IMR-90 (cell line): ENCODE results near the gene MAGI1. TPM values are rescaled to one million over a fixed set of nuclear protein-coding genes. Genes with fewer than 3 reads are reported as not detected.

Experiments
- ATAC-seq: fragments of 200-7000 bp; cut with Tn5 transposase; 2 replicates; pipeline ENCODE4 v1.9.1; 2020; ENCODE audit warnings: low read depth, mild to moderate bottlenecking, moderate library complexity
- BruUV-seq: library from RNA; stranded (reverse); fragments of 400-500 nt; replicated peaks from 2 replicates; lab custom pipeline; 2021; lab: Mats Ljungman, UMichigan
- CTCF ChIA-PET: fragments of 300-600 bp; formaldehyde crosslinking; extraction: SDS; loops from one replicate; lab custom pipeline; 2021; ENCODE audit warnings: antibody characterized with exemption; lab: Yijun Ruan, JAX
- POLR2A ChIA-PET: fragments of 300-600 bp; sonication (Branson Sonifier 250); formaldehyde crosslinking; loops from one replicate; lab custom pipeline; 2022; ENCODE audit warnings: antibody characterized with exemption; ENCODE audit not compliant: unreplicated experiment; lab: Charles Lee
- DNase-seq: peaks from one replicate; pipeline ENCODE4 v3.0.0; 2013
- H2AFZ ChIP-seq: replicated peaks from 2 replicates; pipeline ENCODE3; 2013; ENCODE audit warnings: low read length, mild to moderate bottlenecking; ENCODE audit not compliant: poor library complexity
- H2AK5ac ChIP-seq: 2 replicates; pipeline ENCODE4 v1.6.1; 2013; ENCODE audit warnings: low read depth, low read length, inconsistent platforms
- H2AK9ac ChIP-seq: replicated peaks from 2 replicates; pipeline ENCODE3; 2013; ENCODE audit warnings: mild to moderate bottlenecking, low read depth, low read length, moderate library complexity; ENCODE audit not compliant: poor library complexity
- H2BK120ac ChIP-seq: 2 replicates; pipeline ENCODE4 v1.6.1; 2013; ENCODE audit warnings: low read depth, low read length, inconsistent platforms
- H2BK15ac ChIP-seq: 3 replicates; pipeline ENCODE4 v1.6.1; 2013; ENCODE audit warnings: low read depth, low read length, inconsistent platforms
- H2BK20ac ChIP-seq: 2 replicates; pipeline ENCODE4 v1.6.1; 2013; ENCODE audit warnings: low read depth, mild to moderate bottlenecking, inconsistent platforms, low read length, moderate library complexity
- H2BK5ac ChIP-seq: 2 replicates; pipeline ENCODE4 v1.6.1; 2013; ENCODE audit warnings: mild to moderate bottlenecking, low read depth, low read length, inconsistent platforms; ENCODE audit not compliant: poor library complexity, severe bottlenecking
- H3K14ac ChIP-seq: replicated peaks from 2 replicates; pipeline ENCODE4 v1.6.1; 2013; ENCODE audit warnings: low read depth, low read length, inconsistent platforms
- H3K18ac ChIP-seq: 2 replicates; pipeline ENCODE4 v1.6.1; 2013; ENCODE audit warnings: low read depth, low read length, control low read depth
- H3K23ac ChIP-seq: 2 replicates; pipeline ENCODE4 v1.6.1; 2013; ENCODE audit warnings: low read depth, low read length, inconsistent platforms
- H3K27ac ChIP-seq: 2 replicates; pipeline ENCODE4 v1.5.1; 2013; ENCODE audit warnings: mild to moderate bottlenecking, control low read depth, low read length; ENCODE audit not compliant: insufficient read depth
- H3K27me3 ChIP-seq: 2 replicates; pipeline ENCODE4 v1.6.1; 2013; ENCODE audit warnings: low read length; ENCODE audit not compliant: control insufficient read depth, insufficient read depth
- H3K36me3 ChIP-seq: 2 replicates; pipeline ENCODE4 v1.6.1; 2013; ENCODE audit warnings: low read length, mixed read lengths; ENCODE audit not compliant: control insufficient read depth, insufficient read depth
- H3K4ac ChIP-seq: 2 replicates; pipeline ENCODE4 v1.6.1; 2013; ENCODE audit warnings: low read depth, low read length, inconsistent platforms
- H3K4me1 ChIP-seq: 2 replicates; pipeline ENCODE4 v1.6.1; 2013; ENCODE audit warnings: low read length, mixed read lengths; ENCODE audit not compliant: control insufficient read depth, insufficient read depth
- H3K4me2 ChIP-seq: 2 replicates; pipeline ENCODE4 v1.6.1; 2013; ENCODE audit warnings: low read depth, mild to moderate bottlenecking, control low read depth, low read length, moderate library complexity
- H3K4me3 ChIP-seq: 2 replicates; pipeline ENCODE4 v1.5.1; 2013; ENCODE audit warnings: low read depth, mild to moderate bottlenecking, control low read depth, low read length, moderate library complexity; ENCODE audit not compliant: insufficient read depth
- H3K56ac ChIP-seq: 2 replicates; pipeline ENCODE4 v1.6.1; 2013; ENCODE audit warnings: low read length, inconsistent platforms; ENCODE audit not compliant: insufficient read depth; ENCODE audit errors: extremely low read depth
- H3K79me1 ChIP-seq, 2 experiments: 2 replicates each; pipeline ENCODE4 v1.6.1; 2013; ENCODE audit warnings: low read length in 2 of 2, inconsistent platforms in 1 of 2, low read depth in 1 of 2
- H3K9ac ChIP-seq: 2 replicates; pipeline ENCODE4 v1.6.1; 2013; ENCODE audit warnings: low read depth, low read length, control low read depth
- H3K9me1 ChIP-seq: 2 replicates; pipeline ENCODE4 v1.6.1; 2013; ENCODE audit warnings: low read length, inconsistent platforms; ENCODE audit not compliant: insufficient read depth
- H3K9me3 ChIP-seq: 2 replicates; pipeline ENCODE4 v1.6.1; 2013; ENCODE audit warnings: low read length; ENCODE audit not compliant: control insufficient read depth, insufficient read depth
- H4K20me1 ChIP-seq: 2 replicates; pipeline ENCODE4 v1.6.1; 2013; ENCODE audit warnings: low read length, inconsistent platforms; ENCODE audit not compliant: insufficient read depth
- H4K5ac ChIP-seq: 2 replicates; pipeline ENCODE4 v1.6.1; 2013; ENCODE audit warnings: mild to moderate bottlenecking, low read depth, low read length, control low read depth
- H4K8ac ChIP-seq, 2 experiments: 2 replicates each; pipeline ENCODE4 v1.6.1; 2013; ENCODE audit warnings: low read depth in 2 of 2, low read length in 2 of 2, control low read depth in 1 of 2, inconsistent platforms in 1 of 2
- H4K91ac ChIP-seq: 2 replicates; pipeline ENCODE4 v1.6.1; 2013; ENCODE audit warnings: low read depth, low read length, inconsistent platforms; ENCODE audit not compliant: insufficient read depth
- CTCF ChIP-seq: conservative IDR thresholded peaks from 2 replicates; pipeline ENCODE4 v1.5.1; 2012; ENCODE audit warnings: mild to moderate bottlenecking, low read depth, low read length, improper control_type of control experiment
- ELK1 ChIP-seq: fragments of 150-350 bp; IDR thresholded peaks from 2 replicates; pipeline ENCODE4 v1.6.1; 2016; ENCODE audit warnings: low read depth, mild to moderate bottlenecking, low read length, moderate library complexity, borderline replicate concordance
- MAFK ChIP-seq: IDR thresholded peaks from 2 replicates; pipeline ENCODE4 v1.6.1; 2012; ENCODE audit warnings: low read depth, low read length, improper control_type of control experiment
- MAZ ChIP-seq: IDR thresholded peaks from 2 replicates; pipeline ENCODE4 v1.6.1; 2012; ENCODE audit warnings: low read depth, mild to moderate bottlenecking, low read length, improper control_type of control experiment, moderate library complexity, borderline replicate concordance
- POLR2A ChIP-seq: IDR thresholded peaks from 2 replicates; pipeline ENCODE4 v1.6.1; 2012; ENCODE audit warnings: mild to moderate bottlenecking, low read depth, low read length
- USF2 ChIP-seq: fragments of 150-350 bp; IDR thresholded peaks from 2 replicates; pipeline ENCODE4 v1.6.1; 2017; ENCODE audit warnings: mild to moderate bottlenecking, antibody characterized with exemption, low read length, low read depth
- WGBS, 2 experiments: methylation state at CpG; one replicate each; pipeline versions ENCODE4 v1.1.5 to v1.1.7; 2013; ENCODE audit warnings: missing lambda C conversion rate in 2 of 2; ENCODE audit not compliant: insufficient read length in 1 of 2; ENCODE audit errors: extremely low coverage in 2 of 2; 5-methylcytosine and 5-hydroxymethylcytosine counted together
- dilution Hi-C: fragments of 300-500 bp; cut with HindIII; formaldehyde crosslinking; loops from one replicate; pipeline ENCODE4 v1.14.3; 2018; ENCODE audit warnings: low sequenced_read_pairs; ENCODE audit not compliant: unreplicated experiment
- in situ Hi-C: fragments of 300-500 bp; cut with MboI; formaldehyde crosslinking; loops from 3 replicates; pipeline ENCODE4 v1.14.3; 2019; ENCODE audit warnings: low sequenced_read_pairs, inconsistent platforms, mixed read lengths
- intact Hi-C: fragments of 100-400 bp; cut with micrococcal nuclease; formaldehyde crosslinking; loops from 2 replicates; pipeline ENCODE4 v1.10.0; 2022
- polyA plus RNA-seq, 3 experiments: library from polyadenylated mRNA; depleted of rRNA; stranded (reverse); fragments of >200 nt; gene quantifications; 2 replicates each; pipeline ENCODE4 v1.2.3, GENCODE V29; 2012; ENCODE audit warnings: low replicate concordance in 1 of 3
- total RNA-seq: library from RNA; depleted of rRNA; stranded (reverse); fragments of >200 nt; gene quantifications from 2 replicates; pipeline ENCODE4 v1.2.3, GENCODE V29; 2012

MAGI1 gene
- total and polyA plus RNA-seq, 2 of the 4 experiments (the other 2 are of a cell fraction) = 14.5 to 24.2 TPM

- no CpG with 5 or more reads among the region's 1 CpG for WGBS, 2 experiments
- no peaks in the 10 kb centered on the region for H3K27me3 ChIP-seq
- ATAC-seq = no peak
- no peak overlapping the region for H4K5ac ChIP-seq
- no peaks in the 10 kb centered on the region for H3K36me3 ChIP-seq
- no peak for DNase-seq
- H3K9me1 ChIP-seq = peaks cover 7% of the 10 kb centered on the region
- no peaks in the 10 kb centered on the region for H3K9me3 ChIP-seq
- intact Hi-C loops (no loop called here), dilution Hi-C loops (no loop called here), in situ Hi-C loops (no loop called here)
- no peak overlapping the region for H2BK120ac ChIP-seq
- H4K91ac ChIP-seq = no peak overlapping the region
- TF ChIP-seq MAFK = no peak
- TF ChIP-seq CTCF = no peak
- no peak for TF ChIP-seq MAZ
- TF ChIP-seq ELK1 = no peak
- TF ChIP-seq USF2 = no peak
- TF ChIP-seq POLR2A = no peak
- H2AK5ac ChIP-seq = no peak overlapping the region
- no peak overlapping the region for H2BK5ac ChIP-seq
- ChIA-PET POLR2A (no interaction called here), CTCF (no interaction called here)
- H3K9ac ChIP-seq = no peak overlapping the region
- H3K14ac ChIP-seq = no peak overlapping the region
- H3K27ac ChIP-seq = no peak overlapping the region
- no peak overlapping the region for H3K4ac ChIP-seq
- no peak overlapping the region for H3K23ac ChIP-seq
- H3K18ac ChIP-seq = no peak overlapping the region
- H2BK20ac ChIP-seq = no peak overlapping the region
- H2AK9ac ChIP-seq = no peak overlapping the region
- no peak overlapping the region for H3K56ac ChIP-seq
- H2BK15ac ChIP-seq = no peak overlapping the region
- H3K79me1 ChIP-seq = peaks cover 5 to 27% of the 10 kb centered on the region in 2 experiments
- H3K4me2 ChIP-seq = no peak overlapping the region
- H3K4me3 ChIP-seq = no peak overlapping the region
- H2AFZ ChIP-seq = no peak overlapping the region
- BruUV-seq = no TSS peak
- H4K20me1 ChIP-seq = peaks cover 9% of the 10 kb centered on the region; the same call in 1 of the 2 replicates
- peaks cover 1% of the 10 kb centered on the region; the same call in 1 of the 2 replicates for H3K4me1 ChIP-seq
- H4K8ac ChIP-seq = no peak overlapping the region
These were observed 420.1 kb downstream of the MAGI1 start for GRCh38 chr3:65618599-65618998.
